ENCODE data around the gene STING1. TPM values are rescaled to one million over a fixed set of nuclear protein-coding genes. Genes with fewer than 3 reads are reported as not detected.

Gene STING1
- total and polyA plus RNA-seq, 2 of the 13 experiments (the other 11 are each of a cell fraction or from before 2014, with no cell fraction given), result 1.3 to 4.4 TPM

- TF ChIP-seq KAT7 (CRISPR knock-in tag; IDR thresholded peaks at IDR 0.05; ENCODE audit: borderline replicate concordance) (no peak), MAX (IDR thresholded peaks at IDR 0.05) (peak; percentile 48; the same call in 1 of the 2 replicates), JDP2 (CRISPR knock-in tag; IDR thresholded peaks at IDR 0.05; ENCODE audit: borderline replicate concordance) (no peak), ZNF263 (CRISPR knock-in tag; IDR thresholded peaks at IDR 0.05) (0 out of 2 replicates have a peak, but pooled peaks have one; percentile 10), TFDP1 (CRISPR knock-in tag; IDR thresholded peaks at IDR 0.05; ENCODE audit: borderline replicate concordance) (no peak), HNF4G (IDR thresholded peaks at IDR 0.05; ENCODE audit: borderline replicate concordance, low read depth, low read length) (peak; percentile 63), HNF4G (CRISPR knock-in tag; IDR thresholded peaks at IDR 0.05; ENCODE audit: borderline replicate concordance, low read depth) (no peak), ZBTB40 (IDR thresholded peaks at IDR 0.05) (no peak), ZBTB40 (CRISPR knock-in tag; IDR thresholded peaks at IDR 0.05) (no peak), CEBPB (IDR thresholded peaks at IDR 0.05; ENCODE audit: borderline replicate concordance, low read depth, low read length) (no peak), ZNF691 (CRISPR knock-in tag; IDR thresholded peaks at IDR 0.05; ENCODE audit: borderline replicate concordance, low read depth) (peak; percentile 51; the same call in 1 of the 2 replicates), NR2F2 (IDR thresholded peaks at IDR 0.05; ENCODE audit: borderline replicate concordance, low read depth) (no peak), RBM22 (optimal IDR thresholded peaks at IDR 0.05; ENCODE audit: low read length) (no peak), SCMH1 (CRISPR knock-in tag; IDR thresholded peaks at IDR 0.05; ENCODE audit: borderline replicate concordance) (no peak), WIZ (CRISPR knock-in tag; IDR thresholded peaks at IDR 0.05) (no peak), ZNF576 (CRISPR knock-in tag; IDR thresholded peaks at IDR 0.05) (no peak), NR3C1 (CRISPR knock-in tag; IDR thresholded peaks at IDR 0.05) (no peak), SYNCRIP (IDR thresholded peaks at IDR 0.05; ENCODE audit: insufficient read depth, low read depth, low read length) (no peak)
These were observed 41.3 kb upstream of the STING1 start (continued) for GRCh38 chr5:139523635-139524445.

Measured in HepG2 (cell line).